Measurements from ENCODE around the gene EVI5. TPM values are rescaled to one million over a fixed set of nuclear protein-coding genes. Genes with fewer than 3 reads are reported as not detected.

Gene EVI5
- polyA plus RNA-seq, 1 donor from 2014 or later = 8.5 TPM

GRCh38 chr1:92695104-92695503 lies 89.8 kb downstream of the EVI5 start:
- Histone ChIP-seq H3K27me3 (ENCODE audit: insufficient read depth, low read depth, low read length) (no peaks in the 10 kb centered on the region), H4K20me1 (ENCODE audit: insufficient read depth) (no peaks in the 10 kb centered on the region), H3K9me3 (ENCODE audit: low read length) (no peaks in the 10 kb centered on the region), H2AFZ (ENCODE audit: low read depth, low read length) (no peak overlapping the region), H3K4me3 (ENCODE audit: low read length) (no peak overlapping the region), H3K79me2 (replicated peaks; ENCODE audit: insufficient read depth, low read length) (no peaks in the 10 kb centered on the region), H3F3A (ENCODE audit: insufficient read depth, low read length, poor library complexity, severe bottlenecking) (no peaks in the 10 kb centered on the region), H3K27ac (ENCODE audit: low read length) (no peak overlapping the region), H3K9ac (ENCODE audit: low read length) (no peak overlapping the region), H3K36me3 (ENCODE audit: insufficient read depth, low read length) (no peaks in the 10 kb centered on the region), H3K4me2 (ENCODE audit: low read length) (no peak overlapping the region), H3K9me2 (ENCODE audit: insufficient read depth, low read length) (no peaks in the 10 kb centered on the region)
- no peak for TF ChIP-seq EZH2 (IDR thresholded peaks at IDR 0.05; ENCODE audit: borderline replicate concordance, insufficient read depth, low read length, poor library complexity, severe bottlenecking)
- no peak for TF ChIP-seq CTCF (IDR thresholded peaks at IDR 0.05; ENCODE audit: poor library complexity, severe bottlenecking)
- no peak for TF ChIP-seq POLR2AphosphoS5 (IDR thresholded peaks at IDR 0.05)

GRCh38 chr1:92691925-92692324 lies 93.0 kb downstream of the EVI5 start:
- Histone ChIP-seq H3K27ac (ENCODE audit: low read length) (no peak overlapping the region), H4K20me1 (ENCODE audit: insufficient read depth) (no peaks in the 10 kb centered on the region), H3K27me3 (ENCODE audit: insufficient read depth, low read depth, low read length) (no peaks in the 10 kb centered on the region), H3K9ac (ENCODE audit: low read length) (no peak overlapping the region), H3K9me3 (ENCODE audit: low read length) (no peaks in the 10 kb centered on the region), H3F3A (ENCODE audit: insufficient read depth, low read length, poor library complexity, severe bottlenecking) (no peaks in the 10 kb centered on the region), H2AFZ (ENCODE audit: low read depth, low read length) (no peak overlapping the region), H3K79me2 (replicated peaks; ENCODE audit: insufficient read depth, low read length) (no peaks in the 10 kb centered on the region), H3K4me2 (ENCODE audit: low read length) (no peak overlapping the region), H3K36me3 (ENCODE audit: insufficient read depth, low read length) (no peaks in the 10 kb centered on the region), H3K9me2 (ENCODE audit: insufficient read depth, low read length) (no peaks in the 10 kb centered on the region), H3K4me3 (ENCODE audit: low read length) (no peak overlapping the region)
- TF ChIP-seq TAF1 (IDR thresholded peaks at IDR 0.05; ENCODE audit: low read depth) = no peak
- TF ChIP-seq REST (IDR thresholded peaks at IDR 0.05; ENCODE audit: borderline replicate concordance) = no peak
- no peak for TF ChIP-seq EP300 (conservative IDR thresholded peaks at IDR 0.05; ENCODE audit: poor library complexity, severe bottlenecking)
- TF ChIP-seq RAD21 (conservative IDR thresholded peaks at IDR 0.05) = no peak
- no peak for TF ChIP-seq POLR2AphosphoS5 (IDR thresholded peaks at IDR 0.05)
- no peak for TF ChIP-seq MXI1 (conservative IDR thresholded peaks at IDR 0.05; ENCODE audit: poor library complexity, severe bottlenecking)
- no peak for TF ChIP-seq SMC3 (conservative IDR thresholded peaks at IDR 0.05; ENCODE audit: poor library complexity)
- no peak for TF ChIP-seq EZH2 (IDR thresholded peaks at IDR 0.05; ENCODE audit: borderline replicate concordance, insufficient read depth, low read length, poor library complexity, severe bottlenecking)
- TF ChIP-seq CTCF (IDR thresholded peaks at IDR 0.05; ENCODE audit: poor library complexity, severe bottlenecking) = no peak
